ENCODE data around the gene ADIG.

ADIG gene

GRCh38 chr20:38581013-38581412, at the start of gene ADIG:
ADIG (plus strand) TSS chr20:38581197; CDS start chr20:38581251, 54 bp downstream.
- DNase-seq (ENCODE audit: low read depth in 2 of 2) = no peak

GRCh38 chr20:38534756-38535155, 46.2 kb upstream of the ADIG start:
- peak; percentile 1 to 4 for DNase-seq (ENCODE audit: low read depth in 2 of 2)

- DNase-seq (ENCODE audit: low read depth in 2 of 2) = no peak
These were observed 44.7 kb upstream of the ADIG start for GRCh38 chr20:38536310-38536709.

- no peak for DNase-seq (ENCODE audit: low read depth in 2 of 2)
These were observed 43.8 kb upstream of the ADIG start for GRCh38 chr20:38537176-38537575.

- DNase-seq (ENCODE audit: low read depth in 2 of 2) = no peak
These were observed 42.2 kb upstream of the ADIG start for GRCh38 chr20:38538789-38539188.

- no peak for DNase-seq (ENCODE audit: low read depth in 2 of 2)
These were observed 37.7 kb upstream of the ADIG start for GRCh38 chr20:38543014-38543906.

GRCh38 chr20:38545771-38546170, 35.2 kb upstream of the ADIG start:
- DNase-seq (ENCODE audit: low read depth in 2 of 2) = no peak

- DNase-seq (ENCODE audit: low read depth in 2 of 2) = no peak
These were observed 33.5 kb upstream of the ADIG start for GRCh38 chr20:38547288-38548085.

GRCh38 chr20:38548356-38549083, 32.5 kb upstream of the ADIG start:
- no peak for DNase-seq (ENCODE audit: low read depth in 2 of 2)

GRCh38 chr20:38550274-38550673, 30.7 kb upstream of the ADIG start:
- DNase-seq (ENCODE audit: low read depth in 2 of 2) = no peak

- DNase-seq (ENCODE audit: low read depth in 2 of 2) = no peak
These were observed 29.9 kb upstream of the ADIG start for GRCh38 chr20:38551056-38551626.

GRCh38 chr20:38554986-38555385, 26.0 kb upstream of the ADIG start:
- no peak for DNase-seq (ENCODE audit: low read depth in 2 of 2)

GRCh38 chr20:38555395-38555794, 25.6 kb upstream of the ADIG start:
- no peak for DNase-seq (ENCODE audit: low read depth in 2 of 2)

- DNase-seq (ENCODE audit: low read depth in 2 of 2) = no peak
These were observed 23.8 kb upstream of the ADIG start for GRCh38 chr20:38557174-38557573.

GRCh38 chr20:38558596-38559360, 22.2 kb upstream of the ADIG start:
- DNase-seq (ENCODE audit: low read depth in 2 of 2) = no peak

GRCh38 chr20:38559764-38560163, 21.2 kb upstream of the ADIG start:
- DNase-seq (ENCODE audit: low read depth in 2 of 2) = no peak

GRCh38 chr20:38563802-38564431, 17.1 kb upstream of the ADIG start:
- no peak for DNase-seq (ENCODE audit: low read depth in 2 of 2)

- DNase-seq (ENCODE audit: low read depth in 2 of 2) = no peak
These were observed 16.3 kb upstream of the ADIG start for GRCh38 chr20:38564680-38565079.

GRCh38 chr20:38566036-38566598, 14.9 kb upstream of the ADIG start:
- no peak for DNase-seq (ENCODE audit: low read depth in 2 of 2)
